ENCODE results near the gene KLC1.

DNA sequence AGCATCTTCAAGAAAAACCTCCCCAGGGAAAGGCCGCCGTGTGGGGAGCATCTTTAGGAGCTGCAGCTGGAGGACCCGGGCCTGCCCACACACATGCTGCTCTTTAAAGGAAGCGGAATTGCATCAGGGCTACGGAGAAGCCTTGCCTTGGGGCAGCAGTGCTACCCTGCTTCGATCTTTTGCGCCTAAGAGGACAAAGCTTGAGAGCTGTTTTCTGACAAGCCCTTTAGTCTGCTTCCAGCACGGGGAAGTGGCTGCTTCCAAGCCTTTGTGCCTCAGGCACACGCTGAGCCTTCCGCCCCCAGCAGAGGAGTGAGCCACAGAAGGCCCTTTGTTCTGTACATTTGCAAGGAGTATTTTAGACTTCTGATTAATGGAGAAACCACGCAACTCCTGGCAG is 34.7 kb upstream of the KLC1 start:
- no peak for TF ChIP-seq SMC3 (IDR thresholded peaks at IDR 0.05; ENCODE audit: low read length)
- TF ChIP-seq ZNF724P (CRISPR knock-in tag; IDR thresholded peaks at IDR 0.05; ENCODE audit: borderline replicate concordance): no peak
- TF ChIP-seq ZNF354B (CRISPR knock-in tag; IDR thresholded peaks at IDR 0.05): no peak
- TF ChIP-seq ZNF20 (CRISPR knock-in tag; IDR thresholded peaks at IDR 0.05): no peak
- TF ChIP-seq ZNF878 (CRISPR knock-in tag; IDR thresholded peaks at IDR 0.05): no peak
- no peak for TF ChIP-seq EED (CRISPR knock-in tag; IDR thresholded peaks at IDR 0.05)
- TF ChIP-seq, protein P1, sequence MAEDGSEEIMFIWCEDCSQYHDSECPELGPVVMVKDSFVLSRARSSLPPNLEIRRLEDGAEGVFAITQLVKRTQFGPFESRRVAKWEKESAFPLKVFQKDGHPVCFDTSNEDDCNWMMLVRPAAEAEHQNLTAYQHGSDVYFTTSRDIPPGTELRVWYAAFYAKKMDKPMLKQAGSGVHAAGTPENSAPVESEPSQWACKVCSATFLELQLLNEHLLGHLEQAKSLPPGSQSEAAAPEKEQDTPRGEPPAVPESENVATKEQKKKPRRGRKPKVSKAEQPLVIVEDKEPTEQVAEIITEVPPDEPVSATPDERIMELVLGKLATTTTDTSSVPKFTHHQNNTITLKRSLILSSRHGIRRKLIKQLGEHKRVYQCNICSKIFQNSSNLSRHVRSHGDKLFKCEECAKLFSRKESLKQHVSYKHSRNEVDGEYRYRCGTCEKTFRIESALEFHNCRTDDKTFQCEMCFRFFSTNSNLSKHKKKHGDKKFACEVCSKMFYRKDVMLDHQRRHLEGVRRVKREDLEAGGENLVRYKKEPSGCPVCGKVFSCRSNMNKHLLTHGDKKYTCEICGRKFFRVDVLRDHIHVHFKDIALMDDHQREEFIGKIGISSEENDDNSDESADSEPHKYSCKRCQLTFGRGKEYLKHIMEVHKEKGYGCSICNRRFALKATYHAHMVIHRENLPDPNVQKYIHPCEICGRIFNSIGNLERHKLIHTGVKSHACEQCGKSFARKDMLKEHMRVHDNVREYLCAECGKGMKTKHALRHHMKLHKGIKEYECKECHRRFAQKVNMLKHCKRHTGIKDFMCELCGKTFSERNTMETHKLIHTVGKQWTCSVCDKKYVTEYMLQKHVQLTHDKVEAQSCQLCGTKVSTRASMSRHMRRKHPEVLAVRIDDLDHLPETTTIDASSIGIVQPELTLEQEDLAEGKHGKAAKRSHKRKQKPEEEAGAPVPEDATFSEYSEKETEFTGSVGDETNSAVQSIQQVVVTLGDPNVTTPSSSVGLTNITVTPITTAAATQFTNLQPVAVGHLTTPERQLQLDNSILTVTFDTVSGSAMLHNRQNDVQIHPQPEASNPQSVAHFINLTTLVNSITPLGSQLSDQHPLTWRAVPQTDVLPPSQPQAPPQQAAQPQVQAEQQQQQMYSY (CRISPR knock-in tag; IDR thresholded peaks at IDR 0.05): no peak
- TF ChIP-seq GATAD2A (CRISPR knock-in tag; IDR thresholded peaks at IDR 0.05): 0 out of 2 replicates have a peak, but pooled peaks have one; percentile 33

Data from HepG2 (cell line).